ENCODE data around the gene ITPR1. TPM values are rescaled to one million over a fixed set of nuclear protein-coding genes. Genes with fewer than 3 reads are reported as not detected.

ITPR1 gene
- total and polyA plus RNA-seq, 2 experiments from 2014 or later = 1.4 to 2.5 TPM

DNA sequence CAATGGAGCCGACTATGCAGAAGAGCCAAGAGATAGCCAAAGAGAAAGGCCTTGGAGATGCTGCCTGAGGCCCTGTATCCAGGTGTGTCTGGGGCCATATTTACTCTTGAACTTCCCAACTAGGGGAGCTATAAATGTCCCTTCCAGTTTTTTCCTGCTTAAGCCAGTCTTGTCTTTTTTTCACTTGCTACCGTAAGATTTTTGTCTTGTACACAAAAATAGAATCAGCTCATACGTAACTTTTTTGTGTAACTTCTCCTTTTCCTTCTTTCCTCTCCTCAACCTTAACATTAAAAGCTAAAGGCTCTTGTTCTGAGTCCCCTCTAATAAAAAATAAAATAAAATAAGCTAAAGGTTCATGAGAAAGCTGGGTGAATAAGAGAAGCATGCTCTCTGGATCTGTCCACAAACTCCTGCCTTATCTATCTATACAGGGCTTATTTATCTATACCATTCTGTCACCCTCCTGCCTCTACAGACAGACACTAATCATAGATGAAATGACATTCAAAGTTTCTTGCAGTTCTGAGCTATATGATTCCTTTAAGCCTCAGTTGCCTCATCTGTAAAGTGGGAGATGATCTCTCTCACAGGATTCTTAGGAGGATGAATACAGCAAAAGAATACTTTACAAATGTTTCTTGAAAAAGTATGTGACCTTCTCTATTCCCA is 30.6 kb upstream of the ITPR1 start:
- Histone ChIP-seq H3K9me3 (ENCODE audit: low read depth) (no peaks in the 10 kb centered on the region), H3K4me3 (no peak overlapping the region), H2AFZ (no peak overlapping the region), H3K9ac (no peak overlapping the region), H3K36me3 (ENCODE audit: low read depth) (no peaks in the 10 kb centered on the region), H3K4me2 (ENCODE audit: unreplicated experiment) (no peak overlapping the region), H3K27ac (no peak overlapping the region), H3K9me2 (ENCODE audit: insufficient read depth) (no peaks in the 10 kb centered on the region), H3K27me3 (replicated peaks; ENCODE audit: insufficient read depth) (no peaks in the 10 kb centered on the region), H3K79me2 (ENCODE audit: insufficient read depth) (peaks cover 6% of the 10 kb centered on the region; the same call in 1 of the 2 replicates), H3K4me1 (ENCODE audit: insufficient read depth) (no peaks in the 10 kb centered on the region), H4K20me1 (ENCODE audit: insufficient read depth) (no peaks in the 10 kb centered on the region), H3F3A (ENCODE audit: insufficient read depth) (no peaks in the 10 kb centered on the region)
- DNase-seq = no peak
- TF ChIP-seq EZH2phosphoT487 (IDR thresholded peaks at IDR 0.05; ENCODE audit: insufficient read depth, low read depth) (no peak), EZH2 (IDR thresholded peaks at IDR 0.05; ENCODE audit: insufficient read depth, poor library complexity, severe bottlenecking) (no peak)
- in situ Hi-C loops (cut with MboI) = no loop called here
- 96 to 98% methylated on average over 3 of the region's 3 CpGs for WGBS, 2 experiments (ENCODE audit: low coverage in 1 of 2, low lambda C conversion rate in 2 of 2, missing lambda C conversion rate in 2 of 2)

- DNase-seq = no peak
- no peaks in the 10 kb centered on the region for H3K9me2 ChIP-seq (ENCODE audit: insufficient read depth)
- in situ Hi-C loops (cut with MboI) = no loop called here
- no peak overlapping the region for H3K27ac ChIP-seq
- H3K36me3 ChIP-seq (ENCODE audit: low read depth) = no peaks in the 10 kb centered on the region
- H3K9me3 ChIP-seq (ENCODE audit: low read depth) = no peaks in the 10 kb centered on the region
- H3K79me2 ChIP-seq (ENCODE audit: insufficient read depth) = peaks cover 6% of the 10 kb centered on the region; the same call in 1 of the 2 replicates
- H3K4me1 ChIP-seq (ENCODE audit: insufficient read depth) = no peaks in the 10 kb centered on the region
- H3K9ac ChIP-seq = no peak overlapping the region
- H4K20me1 ChIP-seq (ENCODE audit: insufficient read depth) = no peaks in the 10 kb centered on the region
- no peak overlapping the region for H3K4me2 ChIP-seq (ENCODE audit: unreplicated experiment)
- no peak for TF ChIP-seq EZH2 (IDR thresholded peaks at IDR 0.05; ENCODE audit: insufficient read depth, poor library complexity, severe bottlenecking)
- TF ChIP-seq EZH2phosphoT487 (IDR thresholded peaks at IDR 0.05; ENCODE audit: insufficient read depth, low read depth) = no peak
- H3F3A ChIP-seq (ENCODE audit: insufficient read depth) = no peaks in the 10 kb centered on the region
- no peak overlapping the region for H3K4me3 ChIP-seq
- H2AFZ ChIP-seq = no peak overlapping the region
- no peaks in the 10 kb centered on the region for H3K27me3 ChIP-seq (replicated peaks; ENCODE audit: insufficient read depth)
- WGBS, 2 experiments (ENCODE audit: low coverage in 1 of 2, low lambda C conversion rate in 2 of 2, missing lambda C conversion rate in 2 of 2) = 79 to 82% methylated on average over 1 of the region's 1 CpG
Measured at GRCh38 chr3:4464576-4464975, 28.6 kb upstream of the ITPR1 start.

GRCh38 chr3:4466741-4467521 is 26.2 kb upstream of the ITPR1 start, which contains the start of gene SUMF1:
Gene SUMF1, minus strand, starts transcription at chr3:4467269. Its CDS starts 24 bp downstream, at chr3:4467245.
- no peaks in the 10 kb centered on the region for H3K27me3 ChIP-seq (replicated peaks; ENCODE audit: insufficient read depth)
- TF ChIP-seq EZH2phosphoT487 (IDR thresholded peaks at IDR 0.05; ENCODE audit: insufficient read depth, low read depth) (no peak), EZH2 (IDR thresholded peaks at IDR 0.05; ENCODE audit: insufficient read depth, poor library complexity, severe bottlenecking) (no peak)
- peak; percentile 91 for DNase-seq
- H3K4me3 ChIP-seq = peak within 1 kb of the TSS; percentile 95
- H3K27ac ChIP-seq = peak within 1 kb of the TSS; percentile 55
- no peaks in the 10 kb centered on the region for H3K9me3 ChIP-seq (ENCODE audit: low read depth)
- peaks cover 6% of the 10 kb centered on the region; the same call in 1 of the 2 replicates for H3K79me2 ChIP-seq (ENCODE audit: insufficient read depth)
- no peaks in the 10 kb centered on the region for H3F3A ChIP-seq (ENCODE audit: insufficient read depth)
- H4K20me1 ChIP-seq (ENCODE audit: insufficient read depth) = no peaks in the 10 kb centered on the region
- peak within 1 kb of the TSS; percentile 100 for H2AFZ ChIP-seq
- 1% methylated on average over 47 of the region's 47 CpGs for WGBS, 2 experiments (ENCODE audit: low coverage in 1 of 2, low lambda C conversion rate in 2 of 2, missing lambda C conversion rate in 2 of 2)
- no peaks in the 10 kb centered on the region for H3K9me2 ChIP-seq (ENCODE audit: insufficient read depth)
- peak within 1 kb of the TSS; percentile 95 for H3K9ac ChIP-seq
- no peaks in the 10 kb centered on the region for H3K36me3 ChIP-seq (ENCODE audit: low read depth)
- peak within 1 kb of the TSS; percentile 99 for H3K4me2 ChIP-seq (ENCODE audit: unreplicated experiment)
- in situ Hi-C loops (cut with MboI) = no loop called here
- no peaks in the 10 kb centered on the region for H3K4me1 ChIP-seq (ENCODE audit: insufficient read depth)

DNA sequence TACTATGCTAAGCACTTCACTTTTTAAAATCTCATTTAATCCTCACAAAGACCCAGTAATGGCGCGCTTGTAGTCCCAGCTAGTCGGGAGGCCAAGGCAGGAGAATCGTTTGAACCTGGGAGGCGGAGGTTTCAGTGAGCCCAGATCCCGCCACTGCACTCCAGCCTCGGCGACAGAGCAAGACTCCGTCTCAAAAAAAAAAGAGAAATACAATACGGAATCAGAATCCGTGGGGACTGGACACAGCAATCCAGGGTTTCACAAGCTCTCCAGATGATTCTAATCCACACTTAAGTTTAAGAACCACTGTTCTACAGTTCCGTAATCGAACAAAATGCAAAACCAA is 25.7 kb upstream of the ITPR1 start:
- peaks cover 4% of the 10 kb centered on the region; the same call in 1 of the 2 replicates for H3K27me3 ChIP-seq (replicated peaks; ENCODE audit: insufficient read depth)
- H3F3A ChIP-seq (ENCODE audit: insufficient read depth) = no peaks in the 10 kb centered on the region
- 53 to 57% methylated on average over 12 to 13 of the region's 13 CpGs for WGBS, 2 experiments (ENCODE audit: low coverage in 1 of 2, low lambda C conversion rate in 2 of 2, missing lambda C conversion rate in 2 of 2)
- no peak for DNase-seq
- H3K27ac ChIP-seq = 0 out of 2 replicates have a peak overlapping the region, but pooled peaks have one; percentile 55
- H4K20me1 ChIP-seq (ENCODE audit: insufficient read depth) = no peaks in the 10 kb centered on the region
- H3K4me1 ChIP-seq (ENCODE audit: insufficient read depth) = no peaks in the 10 kb centered on the region
- H3K9me3 ChIP-seq (ENCODE audit: low read depth) = no peaks in the 10 kb centered on the region
- no peaks in the 10 kb centered on the region for H3K9me2 ChIP-seq (ENCODE audit: insufficient read depth)
- H3K79me2 ChIP-seq (ENCODE audit: insufficient read depth) = peaks cover 6% of the 10 kb centered on the region; the same call in 1 of the 2 replicates
- H3K9ac ChIP-seq = peak overlapping the region; percentile 95
- TF ChIP-seq EZH2phosphoT487 (IDR thresholded peaks at IDR 0.05; ENCODE audit: insufficient read depth, low read depth) = no peak
- peak overlapping the region; percentile 99 for H3K4me2 ChIP-seq (ENCODE audit: unreplicated experiment)
- peak overlapping the region; percentile 95 for H3K4me3 ChIP-seq
- in situ Hi-C loops (cut with MboI) = no loop called here
- no peaks in the 10 kb centered on the region for H3K36me3 ChIP-seq (ENCODE audit: low read depth)
- peak overlapping the region; percentile 100 for H2AFZ ChIP-seq
